KOPT-K1 (cell line): ENCODE data around the gene CNNM3.

ENCODE experiments used
- H3K27ac ChIP-seq: fragments of 200-600 bp; sonication (generic); 2 replicates; pipeline ENCODE4 v1.5.1; 2016; ENCODE audit warnings: antibody characterized with exemption, mild to moderate bottlenecking, low read depth, low read length; ENCODE audit not compliant: poor library complexity, severe bottlenecking
- H3K36me3 ChIP-seq: fragments of 200-600 bp; sonication (generic); 2 replicates; pipeline ENCODE4 v1.5.1; 2017; ENCODE audit warnings: antibody characterized with exemption, mild to moderate bottlenecking, low read length, moderate library complexity; ENCODE audit not compliant: insufficient read depth
- H3K9me3 ChIP-seq: fragments of 200-600 bp; sonication (generic); 2 replicates; pipeline ENCODE4 v1.5.1; 2017; ENCODE audit warnings: antibody characterized with exemption, low read length, mild to moderate bottlenecking; ENCODE audit not compliant: insufficient read depth, poor library complexity, severe bottlenecking

Gene CNNM3

GRCh38 chr2:96868555-96869280 is 52.6 kb downstream of the CNNM3 start:
- Histone ChIP-seq H3K36me3 (no peaks in the 10 kb centered on the region), H3K9me3 (no peaks in the 10 kb centered on the region), H3K27ac (no peak overlapping the region)

GRCh38 chr2:96869281-96869821 is 53.3 kb downstream of the CNNM3 start:
- Histone ChIP-seq H3K27ac (no peak overlapping the region), H3K36me3 (no peaks in the 10 kb centered on the region), H3K9me3 (no peaks in the 10 kb centered on the region)

GRCh38 chr2:96869822-96870625 is 54.0 kb downstream of the CNNM3 start, which contains the start of gene SEMA4C:
Gene SEMA4C (minus strand): TSS chr2:96870080. CDS start chr2:96867886, 2,194 bp downstream.
- Histone ChIP-seq H3K27ac (no peak within 1 kb of the TSS), H3K9me3 (no peaks in the 10 kb centered on the region), H3K36me3 (no peaks in the 10 kb centered on the region)

GRCh38 chr2:96870626-96871255 is 54.7 kb downstream of the CNNM3 start:
- Histone ChIP-seq H3K27ac (no peak overlapping the region), H3K9me3 (no peaks in the 10 kb centered on the region), H3K36me3 (no peaks in the 10 kb centered on the region)

- Histone ChIP-seq H3K27ac (no peak overlapping the region), H3K9me3 (no peaks in the 10 kb centered on the region), H3K36me3 (no peaks in the 10 kb centered on the region)
Measured at GRCh38 chr2:96872591-96873349, 56.7 kb downstream of the CNNM3 start.

GRCh38 chr2:96873651-96874096 is 57.6 kb downstream of the CNNM3 start:
- no peak overlapping the region for H3K27ac ChIP-seq
- no peaks in the 10 kb centered on the region for H3K9me3 ChIP-seq
- no peaks in the 10 kb centered on the region for H3K36me3 ChIP-seq

GRCh38 chr2:96874198-96874831 is 58.2 kb downstream of the CNNM3 start:
- Histone ChIP-seq H3K36me3 (no peaks in the 10 kb centered on the region), H3K27ac (no peak overlapping the region), H3K9me3 (no peaks in the 10 kb centered on the region)

GRCh38 chr2:96875498-96876268 is 59.6 kb downstream of the CNNM3 start:
- Histone ChIP-seq H3K9me3 (no peaks in the 10 kb centered on the region), H3K36me3 (no peaks in the 10 kb centered on the region), H3K27ac (no peak overlapping the region)

GRCh38 chr2:96876269-96877041 is 60.4 kb downstream of the CNNM3 start:
- Histone ChIP-seq H3K9me3 (no peaks in the 10 kb centered on the region), H3K36me3 (no peaks in the 10 kb centered on the region)

GRCh38 chr2:96877042-96877451 is 61.0 kb downstream of the CNNM3 start:
- Histone ChIP-seq H3K27ac (no peak overlapping the region), H3K36me3 (no peaks in the 10 kb centered on the region), H3K9me3 (no peaks in the 10 kb centered on the region)

More at GRCh38 chr2:96876269-96877041, 60.4 kb downstream of the CNNM3 start:
- no peak overlapping the region for H3K27ac ChIP-seq

GRCh38 chr2:96877631-96878092 is 61.6 kb downstream of the CNNM3 start:
- Histone ChIP-seq H3K9me3 (no peaks in the 10 kb centered on the region), H3K36me3 (no peaks in the 10 kb centered on the region), H3K27ac (no peak overlapping the region)

- Histone ChIP-seq H3K9me3 (no peaks in the 10 kb centered on the region), H3K36me3 (no peaks in the 10 kb centered on the region), H3K27ac (no peak overlapping the region)
Measured at GRCh38 chr2:96878171-96878570, 62.1 kb downstream of the CNNM3 start.
